Bone marrow (tissue), 2 donors: Measurements from ENCODE around the gene GSPT1.

ENCODE experiments used
- DNase-seq, 2 donors: peaks; one replicate each; lab custom pipeline; 2025; lab: John Stamatoyannopoulos, UW

The GSPT1 gene

DNA sequence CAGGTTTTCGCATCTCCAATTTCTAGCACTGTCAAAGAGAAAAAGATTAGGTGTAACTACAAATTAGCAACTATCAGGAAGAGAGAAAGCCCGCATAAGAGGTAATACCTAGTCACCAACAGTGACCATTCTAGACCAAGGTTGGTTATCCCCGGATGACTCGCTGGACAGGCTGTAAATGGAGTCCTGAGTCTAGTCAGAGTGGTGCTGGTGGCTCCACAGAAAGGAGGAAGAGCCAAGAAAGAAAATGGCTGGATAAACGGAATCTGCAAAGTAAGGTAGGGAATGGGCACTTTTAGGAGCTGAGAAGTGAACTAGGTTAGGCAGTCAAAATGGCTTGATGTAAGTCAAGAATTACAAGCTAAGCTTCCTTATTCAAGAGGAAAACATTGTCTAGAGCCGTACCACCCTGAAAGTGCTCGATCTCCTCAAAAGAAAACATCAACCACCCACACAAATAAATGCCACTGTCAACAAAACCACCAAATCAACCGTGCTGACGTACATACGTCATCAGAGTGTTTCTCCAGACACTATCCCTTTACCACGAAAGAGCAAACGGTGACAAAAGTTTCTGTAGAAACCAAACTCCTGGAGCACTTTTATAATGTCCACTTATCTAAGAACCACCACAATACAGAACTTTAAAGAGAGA, 2.2 kb downstream of the GSPT1 start:
- no peak for DNase-seq

DNA sequence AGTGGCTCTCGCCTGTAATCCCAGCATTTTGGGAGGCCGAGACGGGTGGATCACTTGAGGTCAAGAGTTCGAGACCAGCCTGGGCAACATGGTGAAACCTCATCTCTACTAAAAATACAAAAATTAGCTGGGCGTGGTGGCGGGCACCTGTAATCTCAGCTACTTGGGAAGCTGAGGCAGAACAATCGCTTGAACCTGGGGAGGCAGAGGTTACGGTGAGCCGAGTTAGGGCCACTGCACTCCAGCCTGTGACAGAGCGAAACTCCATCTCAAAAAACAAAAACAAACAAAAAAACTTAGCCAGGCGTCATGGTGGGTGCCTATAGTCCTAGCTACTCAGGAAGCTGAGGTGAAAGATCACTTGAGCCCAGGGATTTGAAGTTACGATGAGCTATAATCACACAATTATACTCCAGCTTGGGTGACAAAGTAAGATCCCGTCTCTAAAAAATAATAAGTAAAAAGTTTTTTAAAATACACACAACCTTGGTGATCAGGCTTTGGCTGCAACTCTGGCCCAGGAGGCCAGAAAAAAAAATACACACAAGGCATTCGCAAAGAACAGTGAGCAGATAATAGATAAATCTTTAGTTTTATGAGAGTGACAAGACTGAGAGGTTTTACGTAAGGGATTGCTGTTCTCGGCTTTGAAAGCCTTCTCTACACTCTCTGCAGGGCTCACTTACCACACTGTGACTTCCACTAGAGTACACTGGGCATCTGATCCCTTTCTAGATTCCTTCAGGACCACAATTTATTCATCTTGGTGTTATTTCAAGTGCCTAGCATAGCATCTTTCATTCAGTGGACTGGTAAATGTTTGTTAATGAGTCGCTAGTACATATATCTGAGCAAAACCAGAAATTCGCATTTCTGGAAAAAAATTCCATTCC, 5.9 kb downstream of the GSPT1 start:
- no peak for DNase-seq

- no peak for DNase-seq
Measured at GRCh38 chr16:11907160-11907970, 8.4 kb downstream of the GSPT1 start.

DNA sequence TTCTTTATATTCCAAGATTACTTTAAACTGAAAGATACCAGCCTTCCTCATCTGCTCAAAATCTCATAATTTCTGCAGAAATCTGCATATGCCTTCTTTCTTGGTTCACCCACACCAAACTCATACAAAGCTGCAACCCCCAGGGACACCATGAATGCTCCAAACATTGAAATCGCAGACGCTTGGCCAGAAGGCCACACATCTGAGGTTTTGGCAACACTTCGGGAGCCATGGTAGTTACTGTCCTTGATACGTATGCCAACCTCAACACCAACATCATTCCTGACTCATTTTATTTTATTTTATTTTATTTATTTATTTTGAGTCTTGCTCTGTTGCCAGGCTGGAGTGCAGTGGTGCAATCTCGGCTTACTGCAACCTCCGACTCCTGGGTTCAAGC, 11.8 kb downstream of the GSPT1 start:
- no peak for DNase-seq

DNA sequence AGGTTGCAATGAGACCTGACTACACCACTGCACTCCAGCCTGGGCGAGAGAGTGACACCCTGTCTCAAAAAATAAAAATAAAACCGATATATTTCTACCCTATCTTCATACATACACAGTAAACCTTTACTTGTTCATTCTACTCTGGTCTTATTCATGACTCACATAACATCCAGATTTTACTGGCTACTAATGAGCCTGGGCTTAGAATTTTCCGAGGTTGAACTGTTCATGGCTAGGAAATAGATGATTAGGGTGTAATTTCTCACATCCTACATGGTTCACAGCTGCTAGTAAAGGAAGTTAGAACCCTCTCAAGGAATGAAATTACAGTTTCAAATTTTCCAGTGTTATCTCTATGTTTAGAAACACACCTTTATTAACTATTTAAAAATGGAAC, 14.7 kb downstream of the GSPT1 start:
- no peak for DNase-seq

DNA sequence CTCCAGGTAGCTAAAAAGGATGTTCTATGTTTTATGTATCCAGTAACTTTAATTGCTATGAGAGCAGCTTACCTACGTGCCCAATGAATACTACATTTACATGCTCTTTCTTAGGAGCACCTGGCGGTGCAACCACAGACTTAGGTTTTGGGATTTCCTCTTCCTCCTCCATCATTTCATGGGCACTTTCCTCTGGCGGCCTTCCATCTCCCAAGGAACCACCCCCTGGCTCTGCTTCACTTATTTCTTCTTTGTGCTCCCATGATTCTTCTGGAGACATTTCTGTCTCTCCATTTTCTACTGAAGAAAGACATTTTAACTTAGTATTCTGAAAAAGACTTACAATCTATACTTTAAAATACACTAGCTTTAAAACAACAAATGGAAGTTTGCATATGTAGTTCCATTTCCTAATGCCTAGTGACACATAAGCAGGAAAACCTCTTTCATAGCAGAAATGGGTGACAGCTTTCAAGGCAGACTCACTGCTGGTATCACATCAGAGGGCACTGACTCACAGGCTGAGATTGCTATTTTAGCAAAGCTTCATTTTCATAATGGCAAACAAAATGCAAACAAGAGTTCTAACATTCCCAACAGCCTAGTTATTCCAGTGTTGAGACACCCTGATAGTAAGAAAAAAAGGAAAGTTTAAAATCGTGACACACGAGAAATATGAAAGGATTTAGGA, 19.1 kb downstream of the GSPT1 start:
- DNase-seq = no peak

DNA sequence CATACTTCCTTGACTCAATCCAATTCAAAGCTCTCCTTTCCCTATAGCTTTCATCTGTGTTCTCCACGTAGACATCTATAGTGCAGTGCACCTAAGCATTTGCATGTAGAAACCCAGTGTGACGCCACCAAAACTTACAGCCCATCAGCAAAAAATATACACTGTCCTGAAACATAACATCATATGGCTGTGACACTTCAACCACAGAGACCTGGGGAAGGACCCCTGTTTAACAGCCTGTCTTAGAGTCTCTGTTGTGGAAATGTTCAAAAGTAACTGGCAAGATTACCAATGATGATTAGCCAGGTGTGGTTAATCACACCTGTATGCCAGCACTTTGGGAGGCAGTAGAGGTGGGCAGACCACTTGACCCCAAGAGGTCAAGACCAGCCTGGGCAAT, 22.2 kb downstream of the GSPT1 start:
- DNase-seq = no peak

- no peak for DNase-seq
Measured at GRCh38 chr16:11892761-11893160, 23.0 kb downstream of the GSPT1 start.

- DNase-seq = no peak
Measured at GRCh38 chr16:11890231-11890965, 25.4 kb downstream of the GSPT1 start.

DNA sequence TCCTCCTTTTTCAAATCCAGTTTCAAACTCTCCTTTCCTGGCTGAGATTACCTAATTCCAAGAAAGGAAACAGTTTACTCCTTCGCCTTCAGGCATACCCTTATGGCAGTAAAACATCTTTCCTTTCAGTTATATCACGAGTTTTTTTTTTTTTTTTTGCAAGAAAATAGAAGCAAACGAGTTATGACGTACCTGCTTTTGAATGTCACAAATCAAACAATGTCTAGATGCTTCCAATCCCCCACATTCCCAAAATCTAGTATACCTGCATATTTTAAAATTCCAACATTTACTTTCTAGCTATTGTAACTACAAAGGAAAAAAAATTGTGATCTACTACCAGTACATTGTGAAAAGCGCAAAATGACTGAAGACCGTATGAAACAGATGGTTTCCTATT, 28.9 kb downstream of the GSPT1 start:
- no peak for DNase-seq

- no peak for DNase-seq
Measured at GRCh38 chr16:11884035-11884434, 31.7 kb downstream of the GSPT1 start.

- no peak for DNase-seq
Measured at GRCh38 chr16:11880007-11880406, 35.7 kb downstream of the GSPT1 start.

GRCh38 chr16:11877374-11877773, 38.4 kb downstream of the GSPT1 start:
- no peak for DNase-seq

DNA sequence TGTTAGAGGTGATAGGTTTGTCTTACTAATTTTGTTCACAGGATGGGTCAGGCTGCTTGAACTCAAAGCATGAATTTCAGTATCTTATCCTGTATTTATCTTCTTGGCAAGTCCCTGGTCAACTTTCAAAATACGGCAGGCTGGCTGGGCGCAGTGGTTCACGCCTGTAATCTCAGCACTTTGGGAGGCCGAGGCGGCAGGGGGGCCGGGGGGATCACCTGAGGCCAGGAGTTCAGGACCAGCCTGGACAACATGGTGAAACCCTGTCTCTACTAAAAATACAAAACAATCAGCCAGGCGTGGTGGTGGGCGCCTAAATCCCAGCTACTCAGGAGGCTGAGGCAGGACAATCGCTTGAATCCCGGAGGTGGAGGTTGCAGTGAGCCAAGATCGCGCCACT, 39.5 kb downstream of the GSPT1 start:
- DNase-seq = no peak

GRCh38 chr16:11875721-11876120, 40.0 kb downstream of the GSPT1 start:
- no peak for DNase-seq

- DNase-seq = no peak
Measured at GRCh38 chr16:11871193-11871592, 44.6 kb downstream of the GSPT1 start.

- DNase-seq = no peak
Measured at GRCh38 chr16:11870399-11870798, 45.4 kb downstream of the GSPT1 start.

GRCh38 chr16:11869353-11870228, 46.2 kb downstream of the GSPT1 start:
- no peak for DNase-seq

DNA sequence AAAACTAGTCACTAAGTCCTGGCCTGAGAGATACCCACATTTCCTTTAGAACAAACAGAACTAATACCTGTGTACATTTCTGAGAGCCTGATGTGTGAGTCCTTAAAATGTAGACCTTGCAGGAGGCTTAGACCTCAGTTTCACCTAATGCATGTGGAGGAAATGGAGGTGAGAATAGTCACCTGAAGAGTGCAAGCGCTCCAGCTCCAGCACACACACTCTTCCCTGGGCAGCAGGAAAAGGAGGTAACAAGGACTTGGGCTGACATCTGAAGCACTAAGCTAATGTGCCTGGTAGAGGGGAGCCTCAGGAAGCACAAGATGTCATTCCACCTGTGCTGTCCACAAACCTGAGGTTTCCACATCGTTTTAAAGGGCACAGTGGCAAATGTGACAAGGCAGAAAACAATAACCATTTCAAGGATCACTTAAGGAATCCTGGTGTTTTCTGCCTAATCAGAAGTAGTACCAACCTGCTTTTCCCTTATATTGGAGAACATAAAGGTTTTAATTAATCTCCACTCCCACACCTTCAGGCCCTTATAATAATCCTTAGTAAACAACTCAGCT, 47.3 kb downstream of the GSPT1 start:
- no peak for DNase-seq

DNA sequence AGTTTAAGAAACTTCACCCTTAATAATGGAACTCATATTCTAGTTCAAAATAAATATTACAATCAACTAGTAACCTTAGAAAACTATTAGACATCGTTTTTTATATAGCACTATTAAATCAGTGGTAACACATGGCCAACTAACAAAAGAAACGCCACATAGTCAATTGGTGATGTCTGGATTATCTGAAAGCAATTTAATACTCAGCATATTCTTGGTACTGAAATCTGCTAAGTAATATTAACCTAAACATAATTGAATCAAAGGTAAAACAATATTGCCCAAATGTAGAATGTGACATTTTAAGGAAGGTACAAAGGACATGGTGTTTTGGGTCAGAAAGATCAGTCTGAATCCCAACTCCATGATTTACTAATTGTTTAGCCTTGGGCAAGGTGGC, 53.3 kb downstream of the GSPT1 start:
- DNase-seq = no peak
